Left lung (tissue), 10 donors: ENCODE data around the gene WSCD2. TPM values are rescaled to one million over a fixed set of nuclear protein-coding genes. Genes with fewer than 3 reads are reported as not detected.

Source experiments
- ATAC-seq: fragments of 200-7000 bp; cut with Tn5 transposase; one replicate; pipeline ENCODE4 v1.9.1; 2020; ENCODE audit warnings: moderate library complexity
- DNase-seq, 4 donors: peaks; one replicate each; pipeline ENCODE4 v3.0.0-alpha.2; 2013 to 2020
- H3K27ac ChIP-seq, 2 donors: fragments of 200-600 bp; sonication (generic) in 1 of 2; one replicate each; pipeline versions ENCODE4 v1.5.0 to v1.8.0; 2020 to 2021
- H3K27me3 ChIP-seq, 2 donors: fragments of 200-600 bp; sonication (generic) in 1 of 2; one replicate each; pipeline versions ENCODE4 v1.5.0 to v1.8.0; 2020 to 2021
- H3K36me3 ChIP-seq, 2 donors: fragments of 200-600 bp; sonication (generic) in 1 of 2; one replicate each; pipeline versions ENCODE4 v1.5.0 to v1.8.0; 2020 to 2021
- H3K4me1 ChIP-seq, 2 donors: fragments of 200-600 bp; one replicate each; pipeline ENCODE4 v1.8.0; 2021
- H3K4me3 ChIP-seq, 2 donors: fragments of 200-600 bp; sonication (generic) in 1 of 2; one replicate each; pipeline versions ENCODE4 v1.5.0 to v1.8.0; 2020 to 2021; ENCODE audit warnings: mild to moderate bottlenecking in 1 of 2
- H3K9me3 ChIP-seq, 2 donors: fragments of 200-600 bp; sonication (generic) in 1 of 2; one replicate each; pipeline versions ENCODE4 v1.5.0 to v1.8.0; 2020 to 2021
- CTCF ChIP-seq, 2 donors: fragments of 200-600 bp; sonication (generic) in 1 of 2; IDR thresholded peaks; one replicate each; pipeline versions ENCODE4 v1.5.0 to v1.8.0; 2021; ENCODE audit warnings: antibody characterized with exemption in 2 of 2
- intact Hi-C, 2 donors: fragments of 100-400 bp; cut with DNase I; formaldehyde crosslinking; loops; one replicate each; pipeline versions ENCODE4 v1.11.2 to v1.14.2; 2022
- polyA plus RNA-seq, 6 donors: library from polyadenylated mRNA; unstranded; fragments of 120-200 nt; gene quantifications; one replicate each; pipeline ENCODE4 v1.2.1, GENCODE V29; 2013; ENCODE audit not compliant: insufficient read length in 6 of 6
- total RNA-seq, 2 donors: library from RNA; stranded (reverse); fragmentation: NEBNext Ultra II Directional; extraction: Animal tissue kit (Norgen Biotek cat#: 25700); gene quantifications; one replicate each; pipeline ENCODE4 v1.2.1, GENCODE V29; 2021
- donor health status: DM: no; HTN: yes; CAD: no.
- donor health status: DM: no; HTN: no; CAD: no.

Gene WSCD2
- total and polyA plus RNA-seq, 8 donors = 0.29 to 1.3 (median 0.47) TPM

GRCh38 chr12:108097160-108097911, 31.8 kb upstream of the WSCD2 start:
- no peak for DNase-seq
- intact Hi-C loops = no loop called here

GRCh38 chr12:108098374-108098773, 30.7 kb upstream of the WSCD2 start:
- intact Hi-C loops = no loop called here
- ATAC-seq (no peak), DNase-seq (no peak)
- H3K27me3 ChIP-seq = peaks cover 0 to 43% of the 10 kb centered on the region in 2 donors
- H3K4me3 ChIP-seq = no peak overlapping the region
- H3K27ac ChIP-seq = no peak overlapping the region
- no peak for TF ChIP-seq CTCF (IDR thresholded peaks at IDR 0.05)
- H3K9me3 ChIP-seq = no peaks in the 10 kb centered on the region
- no peaks in the 10 kb centered on the region for H3K36me3 ChIP-seq
- H3K4me1 ChIP-seq = no peaks in the 10 kb centered on the region

More at GRCh38 chr12:108097160-108097911, 31.8 kb upstream of the WSCD2 start:
- H3K4me1 ChIP-seq = no peaks in the 10 kb centered on the region
- no peaks in the 10 kb centered on the region for H3K36me3 ChIP-seq
- H3K27me3 ChIP-seq = peaks cover 0 to 54% of the 10 kb centered on the region in 2 donors
- no peaks in the 10 kb centered on the region for H3K9me3 ChIP-seq
- H3K27ac ChIP-seq = no peak overlapping the region
- no peak for TF ChIP-seq CTCF (IDR thresholded peaks at IDR 0.05)
- ATAC-seq = no peak
- H3K4me3 ChIP-seq = no peak overlapping the region

- no peak for TF ChIP-seq CTCF (IDR thresholded peaks at IDR 0.05)
- intact Hi-C loops = no loop called here
- Histone ChIP-seq H3K4me3 (no peak overlapping the region), H3K4me1 (no peaks in the 10 kb centered on the region), H3K27ac (no peak overlapping the region), H3K36me3 (no peaks in the 10 kb centered on the region), H3K9me3 (no peaks in the 10 kb centered on the region), H3K27me3 (peaks cover 0 to 36% of the 10 kb centered on the region in 2 donors)
- ATAC-seq (no peak), DNase-seq (no peak)
Observed at GRCh38 chr12:108099073-108099472, 30.0 kb upstream of the WSCD2 start.

GRCh38 chr12:108099778-108100489, 29.2 kb upstream of the WSCD2 start:
- H3K27me3 ChIP-seq = peaks cover 0 to 30% of the 10 kb centered on the region in 2 donors
- no peak overlapping the region for H3K27ac ChIP-seq
- no peak for DNase-seq
- ATAC-seq = no peak
- no peak for TF ChIP-seq CTCF (IDR thresholded peaks at IDR 0.05)
- no peaks in the 10 kb centered on the region for H3K9me3 ChIP-seq
- H3K4me3 ChIP-seq = no peak overlapping the region
- H3K4me1 ChIP-seq = no peaks in the 10 kb centered on the region
- intact Hi-C loops = no loop called here
- H3K36me3 ChIP-seq = no peaks in the 10 kb centered on the region

GRCh38 chr12:108101605-108102175, 27.4 kb upstream of the WSCD2 start:
- H3K4me1 ChIP-seq = no peaks in the 10 kb centered on the region
- H3K4me3 ChIP-seq = no peak overlapping the region
- H3K36me3 ChIP-seq = no peaks in the 10 kb centered on the region
- no peak for ATAC-seq
- intact Hi-C loops = no loop called here
- H3K27me3 ChIP-seq = peaks cover 0 to 14% of the 10 kb centered on the region in 2 donors
- TF ChIP-seq CTCF (IDR thresholded peaks at IDR 0.05) = no peak
- DNase-seq = no peak
- H3K27ac ChIP-seq = no peak overlapping the region
- H3K9me3 ChIP-seq = no peaks in the 10 kb centered on the region
